OCI-LY7 (cell line): ENCODE data around the gene HOXA4. TPM values are rescaled to one million over a fixed set of nuclear protein-coding genes. Genes with fewer than 3 reads are reported as not detected.

Experiments
- BruUV-seq: library from RNA; stranded (reverse); fragments of 400-500 nt; replicated peaks from 2 replicates; lab custom pipeline; 2021; lab: Mats Ljungman, UMichigan
- CTCF ChIA-PET: fragments of 300-600 bp; sonication (Branson Sonifier 250); formaldehyde crosslinking; loops from one replicate; lab custom pipeline; 2022; ENCODE audit warnings: antibody characterized with exemption; ENCODE audit not compliant: unreplicated experiment; lab: Charles Lee
- POLR2A ChIA-PET: fragments of 300-600 bp; sonication (Branson Sonifier 250); formaldehyde crosslinking; loops from one replicate; lab custom pipeline; 2022; ENCODE audit warnings: antibody characterized with exemption; lab: Charles Lee
- DNase-seq: peaks from one replicate; pipeline ENCODE4 v3.0.0-alpha.2; 2015; ENCODE audit warnings: low spot score
- H2AFZ ChIP-seq: fragments of 200-600 bp; sonication (generic), shearing (Covaris generic); 2 replicates; pipeline ENCODE4 v1.6.1; 2014; ENCODE audit warnings: mild to moderate bottlenecking, antibody characterized with exemption, low read length, moderate library complexity
- H3K27ac ChIP-seq: fragments of 200-600 bp; sonication (generic); 2 replicates; pipeline ENCODE4 v1.5.1; 2014; ENCODE audit warnings: mixed run types, low read depth, mild to moderate bottlenecking, moderate library complexity, low read length, inconsistent platforms; ENCODE audit not compliant: poor library complexity, severe bottlenecking
- H3K36me3 ChIP-seq: fragments of 200-600 bp; sonication (generic); 2 replicates; pipeline ENCODE4 v1.6.1; 2014; ENCODE audit warnings: mild to moderate bottlenecking, antibody characterized with exemption, low read length, moderate library complexity, mixed read lengths; ENCODE audit not compliant: insufficient read depth
- H3K4me1 ChIP-seq: fragments of 200-600 bp; sonication (generic); 2 replicates; pipeline ENCODE4 v1.5.1; 2014; ENCODE audit warnings: mild to moderate bottlenecking, low read length; ENCODE audit not compliant: insufficient read depth, poor library complexity, severe bottlenecking
- H3K4me2 ChIP-seq: fragments of 200-600 bp; sonication (generic); 2 replicates; pipeline ENCODE4 v1.6.1; 2014; ENCODE audit warnings: mild to moderate bottlenecking, low read length
- H3K4me3 ChIP-seq: fragments of 200-600 bp; sonication (generic); 2 replicates; pipeline ENCODE4 v1.5.1; 2014; ENCODE audit warnings: mild to moderate bottlenecking, low read depth, low read length; ENCODE audit not compliant: poor library complexity, severe bottlenecking
- H3K79me2 ChIP-seq: fragments of 200-600 bp; sonication (generic); 2 replicates; pipeline ENCODE4 v1.6.1; 2016; ENCODE audit warnings: low read depth, mild to moderate bottlenecking, low read length, moderate library complexity, mixed read lengths; ENCODE audit not compliant: insufficient read depth
- H3K9me2 ChIP-seq: fragments of 200-600 bp; sonication (generic); 2 replicates; pipeline ENCODE4 v1.6.1; 2016; ENCODE audit warnings: mild to moderate bottlenecking, low read length, mixed read lengths; ENCODE audit not compliant: insufficient read depth
- H3K9me3 ChIP-seq: fragments of 200-600 bp; sonication (generic); 2 replicates; pipeline ENCODE4 v1.6.1; 2014; ENCODE audit warnings: mild to moderate bottlenecking, mixed run types, low read length, mixed read lengths
- H4K20me1 ChIP-seq: fragments of 200-600 bp; sonication (generic); 2 replicates; pipeline ENCODE4 v1.6.1; 2014; ENCODE audit warnings: mild to moderate bottlenecking, antibody characterized with exemption, low read length, moderate library complexity, mixed read lengths; ENCODE audit not compliant: insufficient read depth
- CTCF ChIP-seq: fragments of 200-600 bp; sonication (generic); conservative IDR thresholded peaks from 2 replicates; pipeline ENCODE4 v1.5.1; 2014; ENCODE audit warnings: mild to moderate bottlenecking, antibody characterized with exemption, low read length, moderate library complexity, mixed read lengths
- EZH2phosphoT487 ChIP-seq: fragments of 200-600 bp; sonication (generic); IDR thresholded peaks from 2 replicates; pipeline ENCODE4 v1.6.1; 2018; ENCODE audit warnings: low read depth, borderline replicate concordance, mild to moderate bottlenecking, mixed run types, antibody characterized with exemption, low read length, moderate library complexity, mixed read lengths
- intact Hi-C: fragments of 100-400 bp; cut with micrococcal nuclease; formaldehyde crosslinking; loops from one replicate; pipeline ENCODE4 v1.10.0; 2022; ENCODE audit not compliant: unreplicated experiment
- total RNA-seq, 2 experiments: library from RNA; depleted of rRNA in 1 of 2; stranded (reverse); fragments of >200 nt in 1 of 2; shearing (Covaris generic) in 1 of 2; gene quantifications; 2 replicates each; pipeline ENCODE4 v1.2.3, GENCODE V29; 2014 to 2022

HOXA4 gene
- total RNA-seq, 2 experiments from 2014 or later, result 2.0 TPM; not detected in 1

DNA sequence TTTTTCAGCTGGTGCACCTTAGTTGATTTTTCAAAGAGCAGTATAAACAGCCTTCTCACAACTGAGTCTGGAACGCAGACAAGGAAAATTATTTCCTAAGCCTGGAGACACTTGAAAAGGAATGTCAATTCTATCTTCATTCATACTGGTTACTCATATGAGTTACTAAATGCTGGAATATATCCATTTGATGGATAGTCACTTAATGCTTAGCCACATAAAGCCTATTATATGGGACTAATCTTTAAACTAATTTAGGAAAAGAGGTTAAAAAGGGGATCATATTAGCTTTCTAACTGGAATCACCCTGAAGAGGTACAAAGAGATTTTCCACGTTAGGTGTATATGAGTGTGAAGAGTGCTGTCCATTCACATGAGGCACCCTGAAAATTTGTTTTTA is 1.7 kb upstream of the HOXA4 start:
- H4K20me1 ChIP-seq, result no peaks in the 10 kb centered on the region; the same call in 1 of the 2 replicates
- peaks cover 4% of the 10 kb centered on the region for H3K4me1 ChIP-seq
- H3K79me2 ChIP-seq, result no peaks in the 10 kb centered on the region
- ChIA-PET CTCF (no interaction called here), POLR2A (interaction anchor here (0.6 to 1.0 kb wide), 2 partner anchors 10 to 85 kb away, joined by 3 to 8 read pairs; no protein-coding TSS in a partner anchor)
- TF ChIP-seq CTCF (no peak), EZH2phosphoT487 (no peak)
- no peaks in the 10 kb centered on the region for H3K9me2 ChIP-seq
- no TSS peak for BruUV-seq
- no peak overlapping the region for H3K4me2 ChIP-seq
- H3K9me3 ChIP-seq, result no peaks in the 10 kb centered on the region
- no peak overlapping the region for H3K4me3 ChIP-seq
- H2AFZ ChIP-seq, result no peak overlapping the region
- H3K27ac ChIP-seq, result no peak overlapping the region
- no peak for DNase-seq
- no peaks in the 10 kb centered on the region for H3K36me3 ChIP-seq
- intact Hi-C loops, result no loop called here

- ChIA-PET POLR2A (interaction anchor here (0.6 to 1.5 kb wide), 9 partner anchors 10 to 449 kb away, joined by 3 to 11 read pairs (median 3); no protein-coding TSS in a partner anchor), CTCF (interaction anchor here (1.8 kb wide), 1 partner anchor 19 kb away, joined by 5 read pairs; no protein-coding TSS in a partner anchor)
- intact Hi-C loops, result no loop called here
- peak overlapping the region; percentile 14 for H3K27ac ChIP-seq
- H4K20me1 ChIP-seq, result no peaks in the 10 kb centered on the region; the same call in 1 of the 2 replicates
- BruUV-seq, result no TSS peak
- H3K36me3 ChIP-seq, result no peaks in the 10 kb centered on the region
- TF ChIP-seq EZH2phosphoT487 (no peak), CTCF (no peak)
- peak overlapping the region; percentile 74 for H3K4me2 ChIP-seq
- no peak for DNase-seq
- H3K9me2 ChIP-seq, result no peaks in the 10 kb centered on the region
- peaks cover 4% of the 10 kb centered on the region for H3K4me1 ChIP-seq
- peak overlapping the region; percentile 76 for H3K4me3 ChIP-seq
- H3K9me3 ChIP-seq, result no peaks in the 10 kb centered on the region
- no peaks in the 10 kb centered on the region for H3K79me2 ChIP-seq
- peak overlapping the region; percentile 79 for H2AFZ ChIP-seq
Observed at GRCh38 chr7:27131390-27131819, 848 bp upstream of the HOXA4 start.
